PC-9 (cell line): ENCODE data around the gene ADCY2. TPM values are rescaled to one million over a fixed set of nuclear protein-coding genes. Genes with fewer than 3 reads are reported as not detected.

Experiments
- BruUV-seq: library from RNA; stranded (reverse); fragments of 400-500 nt; replicated peaks from 2 replicates; lab custom pipeline; 2021; lab: Mats Ljungman, UMichigan
- CTCF ChIA-PET: fragments of 300-600 bp; sonication (Branson Sonifier 250); formaldehyde crosslinking; loops from one replicate; lab custom pipeline; 2022; ENCODE audit warnings: antibody characterized with exemption; lab: Charles Lee
- POLR2A ChIA-PET: fragments of 300-600 bp; sonication (Branson Sonifier 250); formaldehyde crosslinking; loops from one replicate; lab custom pipeline; 2022; ENCODE audit warnings: antibody characterized with exemption; ENCODE audit not compliant: unreplicated experiment; lab: Charles Lee
- DNase-seq, 2 experiments: peaks; one replicate each; pipeline versions ENCODE4 v3.0.0 to v3.0.0-alpha.2; 2015 to 2022; ENCODE audit warnings: mixed read lengths in 1 of 2
- H2AFZ ChIP-seq: fragments of 200-600 bp; sonication (generic); 2 replicates; pipeline ENCODE4 v1.8.1; 2017; ENCODE audit warnings: antibody characterized with exemption
- H3F3A ChIP-seq: fragments of 200-600 bp; sonication (generic); 2 replicates; pipeline ENCODE4 v1.8.1; 2017; ENCODE audit warnings: antibody characterized with exemption, mild to moderate bottlenecking, low read depth; ENCODE audit not compliant: insufficient read depth
- H3K27ac ChIP-seq: fragments of 200-600 bp; sonication (generic); 2 replicates; pipeline ENCODE4 v1.6.1; 2016; ENCODE audit warnings: mixed run types
- H3K27me3 ChIP-seq: fragments of 200-600 bp; sonication (generic); 2 replicates; pipeline ENCODE4 v1.6.1; 2016; ENCODE audit warnings: low read depth, mixed run types; ENCODE audit not compliant: insufficient read depth
- H3K36me3 ChIP-seq: fragments of 200-600 bp; sonication (generic); 2 replicates; pipeline ENCODE4 v1.6.1; 2016; ENCODE audit warnings: low read depth, mixed run types
- H3K4me1 ChIP-seq: fragments of 200-600 bp; sonication (generic); replicated peaks from 2 replicates; pipeline ENCODE4 v1.6.1; 2016; ENCODE audit warnings: mixed run types; ENCODE audit not compliant: insufficient read depth
- H3K4me2 ChIP-seq: fragments of 200-600 bp; sonication (generic); 2 replicates; pipeline ENCODE4 v1.6.1; 2017; ENCODE audit warnings: mixed run types
- H3K4me3 ChIP-seq: fragments of 200-600 bp; sonication (generic); 2 replicates; pipeline ENCODE4 v1.6.1; 2016; ENCODE audit warnings: mixed run types
- H3K79me2 ChIP-seq: fragments of 200-600 bp; sonication (generic); 2 replicates; pipeline ENCODE4 v1.6.1; 2017; ENCODE audit warnings: low read depth, mixed run types
- H3K9me2 ChIP-seq: fragments of 200-600 bp; sonication (generic); 2 replicates; pipeline ENCODE4 v1.8.1; 2017; ENCODE audit warnings: mild to moderate bottlenecking; ENCODE audit not compliant: insufficient read depth
- H3K9me3 ChIP-seq: fragments of 200-600 bp; sonication (generic); 2 replicates; pipeline ENCODE4 v1.8.1; 2016; ENCODE audit warnings: low read depth; ENCODE audit not compliant: insufficient read depth
- H4K20me1 ChIP-seq: fragments of 200-600 bp; sonication (generic); 2 replicates; pipeline ENCODE4 v1.8.1; 2017; ENCODE audit not compliant: insufficient read depth
- CTCF ChIP-seq: fragments of 200-600 bp; sonication (generic); conservative IDR thresholded peaks from 2 replicates; pipeline ENCODE4 v1.6.1; 2017; ENCODE audit warnings: mixed run types, antibody characterized with exemption, mild to moderate bottlenecking, moderate library complexity
- EZH2 ChIP-seq: fragments of 200-600 bp; sonication (generic); IDR thresholded peaks from 2 replicates; pipeline ENCODE4 v1.8.0; 2017; ENCODE audit warnings: antibody characterized with exemption, low read depth
- intact Hi-C: fragments of 100-400 bp; cut with micrococcal nuclease; formaldehyde crosslinking; loops from one replicate; pipeline ENCODE4 v1.10.0; 2022; ENCODE audit not compliant: unreplicated experiment
- total RNA-seq: library from RNA; stranded (reverse); gene quantifications from 2 replicates; pipeline ENCODE4 v1.2.3, GENCODE V29; 2021

Gene ADCY2
- total RNA-seq, 1 experiment from 2014 or later, result not detected

- Histone ChIP-seq H3K36me3 (no peaks in the 10 kb centered on the region), H3K4me3 (no peak overlapping the region), H3K27me3 (peaks cover 10% of the 10 kb centered on the region; the same call in 1 of the 2 replicates), H3F3A (no peaks in the 10 kb centered on the region), H3K79me2 (no peaks in the 10 kb centered on the region), H3K9me2 (no peaks in the 10 kb centered on the region), H3K27ac (no peak overlapping the region), H2AFZ (no peak overlapping the region), H3K9me3 (no peaks in the 10 kb centered on the region), H3K4me2 (no peak overlapping the region), H4K20me1 (peaks cover 5% of the 10 kb centered on the region; the same call in 1 of the 2 replicates), H3K4me1 (no peaks in the 10 kb centered on the region)
- TF ChIP-seq CTCF (no peak), EZH2 (no peak)
- no peak for DNase-seq
- no TSS peak for BruUV-seq
- intact Hi-C loops, result no loop called here
- CTCF ChIA-PET, result no interaction called here
- POLR2A ChIA-PET, result no interaction called here
Measured at GRCh38 chr5:7462758-7463157, 66.8 kb downstream of the ADCY2 start.

GRCh38 chr5:7464182-7464581 lies 68.2 kb downstream of the ADCY2 start:
- no peaks in the 10 kb centered on the region for H3F3A ChIP-seq
- TF ChIP-seq EZH2 (no peak), CTCF (no peak)
- POLR2A ChIA-PET, result no interaction called here
- no peak overlapping the region for H3K27ac ChIP-seq
- H3K9me3 ChIP-seq, result no peaks in the 10 kb centered on the region
- H3K27me3 ChIP-seq, result peaks cover 3% of the 10 kb centered on the region; the same call in 1 of the 2 replicates
- H3K4me2 ChIP-seq, result no peak overlapping the region
- H3K4me1 ChIP-seq, result no peaks in the 10 kb centered on the region
- H2AFZ ChIP-seq, result no peak overlapping the region
- CTCF ChIA-PET, result no interaction called here
- H3K9me2 ChIP-seq, result no peaks in the 10 kb centered on the region
- no TSS peak for BruUV-seq
- peaks cover 5% of the 10 kb centered on the region; the same call in 1 of the 2 replicates for H4K20me1 ChIP-seq
- intact Hi-C loops, result no loop called here
- H3K4me3 ChIP-seq, result no peak overlapping the region
- H3K79me2 ChIP-seq, result no peaks in the 10 kb centered on the region
- DNase-seq, result no peak
- H3K36me3 ChIP-seq, result no peaks in the 10 kb centered on the region

GRCh38 chr5:7467179-7467578 lies 71.2 kb downstream of the ADCY2 start:
- H3K4me2 ChIP-seq, result no peak overlapping the region
- H3K27ac ChIP-seq, result no peak overlapping the region
- H3K4me3 ChIP-seq, result no peak overlapping the region
- POLR2A ChIA-PET, result no interaction called here
- peaks cover 5% of the 10 kb centered on the region; the same call in 1 of the 2 replicates for H4K20me1 ChIP-seq
- CTCF ChIA-PET, result no interaction called here
- no TSS peak for BruUV-seq
- H3K9me3 ChIP-seq, result 0 out of 2 replicates have a peak, but pooled peaks cover 6% of the 10 kb centered on the region
- intact Hi-C loops, result no loop called here
- no peak for TF ChIP-seq CTCF
- TF ChIP-seq EZH2, result no peak
- no peaks in the 10 kb centered on the region for H3K9me2 ChIP-seq
- no peaks in the 10 kb centered on the region for H3F3A ChIP-seq
- H3K79me2 ChIP-seq, result no peaks in the 10 kb centered on the region
- H3K4me1 ChIP-seq, result no peaks in the 10 kb centered on the region
- no peak for DNase-seq
- no peaks in the 10 kb centered on the region for H3K36me3 ChIP-seq
- H2AFZ ChIP-seq, result no peak overlapping the region
- no peaks in the 10 kb centered on the region for H3K27me3 ChIP-seq
